Stimulated activated CD4-positive, alpha-beta T cell treated with anti-CD3 and anti-CD28 coated beads, Interleukin-4, amount 100 ng/mL, for 1 hour (primary cell): ENCODE results near the gene FBRSL1.
"Not testable (repeated sequence)": the region's sequence is repeated elsewhere in the genome, so short reads cannot be mapped to it uniquely, and the experiment has no call there.

Experiments
- DNase-seq: peaks from one replicate; pipeline ENCODE4 v3.0.0-alpha.2; 2020

The FBRSL1 gene

DNA sequence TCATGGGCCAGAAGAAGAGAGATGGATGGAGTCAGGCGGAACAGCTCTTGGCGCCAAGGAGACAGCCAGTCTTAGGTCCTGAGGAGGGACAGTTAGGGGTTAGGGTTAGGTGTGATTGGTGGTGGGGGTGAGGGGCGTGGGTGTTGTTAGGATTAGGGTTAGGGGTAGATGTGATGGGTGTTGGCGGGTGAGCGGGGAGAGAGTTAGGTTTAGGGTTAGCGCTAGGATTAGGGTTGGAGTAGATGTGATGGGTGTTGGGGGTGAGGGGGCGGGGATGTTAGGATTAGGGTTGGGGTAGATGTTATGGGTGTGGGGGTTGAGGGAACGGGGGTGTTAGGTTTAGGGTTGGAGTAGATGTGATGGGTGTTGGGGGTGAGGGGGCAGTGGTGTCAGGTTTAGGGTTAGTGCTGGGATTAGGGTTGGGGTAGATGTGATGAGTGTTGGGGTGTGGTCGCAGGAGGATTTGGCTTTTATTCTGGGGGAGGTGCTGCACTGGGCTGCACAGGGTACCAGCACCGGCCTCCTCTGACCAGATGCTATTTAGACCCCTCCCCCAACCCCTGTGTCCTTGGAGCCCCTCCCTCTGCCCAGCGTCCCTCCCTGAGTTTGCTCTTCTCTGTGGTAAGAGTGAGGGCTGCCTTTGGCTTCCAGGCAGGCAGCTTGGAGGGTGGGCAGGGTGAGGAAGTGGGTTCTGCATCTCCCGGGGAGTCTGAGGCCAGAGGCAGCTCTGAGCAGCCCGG is 35.6 kb upstream of the FBRSL1 start:
- no peak for DNase-seq

DNA sequence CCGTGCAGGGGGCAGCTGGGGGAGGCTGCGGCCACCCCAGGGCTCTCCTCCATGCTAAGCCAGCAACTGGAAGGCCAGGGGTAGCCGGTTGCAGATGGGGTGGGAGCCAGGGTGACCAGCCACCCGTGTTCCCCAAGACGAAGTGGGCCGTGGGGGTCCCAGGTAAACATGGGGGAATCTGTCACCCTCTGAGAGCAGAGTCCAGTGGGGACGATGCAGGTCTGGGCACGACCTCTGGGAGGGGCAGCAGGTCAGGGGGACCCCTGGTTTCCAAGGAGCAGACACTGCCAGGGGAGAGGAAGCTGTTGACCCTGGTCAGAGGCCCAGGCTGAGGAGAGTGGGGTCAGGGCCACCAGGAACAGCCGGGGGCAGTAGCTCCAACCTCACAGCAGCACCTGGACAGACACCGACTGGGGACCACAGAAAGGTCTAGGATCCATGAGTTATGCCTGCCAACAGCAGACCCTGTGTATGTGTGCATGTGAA is 35.0 kb upstream of the FBRSL1 start:
- no peak for DNase-seq

DNA sequence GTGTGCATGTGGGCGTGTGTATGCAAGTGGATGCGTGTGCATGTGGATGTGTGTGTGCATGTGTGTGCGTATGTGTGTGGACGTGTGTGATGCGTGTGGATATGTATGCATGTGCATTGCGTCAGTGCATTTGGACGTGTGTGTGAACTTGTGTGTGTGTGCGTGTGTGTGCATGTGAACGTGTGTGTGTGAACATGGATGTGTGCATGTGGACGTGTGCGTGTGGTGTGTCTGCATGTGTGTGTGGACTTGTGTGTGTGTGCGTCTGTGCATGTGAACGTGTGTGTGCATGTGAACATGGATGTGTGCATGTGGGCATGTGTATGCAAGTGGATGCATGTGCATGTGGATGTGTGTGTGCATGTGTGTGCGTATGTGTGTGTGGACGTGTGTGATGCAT is 34.4 kb upstream of the FBRSL1 start:
- no peak for DNase-seq

DNA sequence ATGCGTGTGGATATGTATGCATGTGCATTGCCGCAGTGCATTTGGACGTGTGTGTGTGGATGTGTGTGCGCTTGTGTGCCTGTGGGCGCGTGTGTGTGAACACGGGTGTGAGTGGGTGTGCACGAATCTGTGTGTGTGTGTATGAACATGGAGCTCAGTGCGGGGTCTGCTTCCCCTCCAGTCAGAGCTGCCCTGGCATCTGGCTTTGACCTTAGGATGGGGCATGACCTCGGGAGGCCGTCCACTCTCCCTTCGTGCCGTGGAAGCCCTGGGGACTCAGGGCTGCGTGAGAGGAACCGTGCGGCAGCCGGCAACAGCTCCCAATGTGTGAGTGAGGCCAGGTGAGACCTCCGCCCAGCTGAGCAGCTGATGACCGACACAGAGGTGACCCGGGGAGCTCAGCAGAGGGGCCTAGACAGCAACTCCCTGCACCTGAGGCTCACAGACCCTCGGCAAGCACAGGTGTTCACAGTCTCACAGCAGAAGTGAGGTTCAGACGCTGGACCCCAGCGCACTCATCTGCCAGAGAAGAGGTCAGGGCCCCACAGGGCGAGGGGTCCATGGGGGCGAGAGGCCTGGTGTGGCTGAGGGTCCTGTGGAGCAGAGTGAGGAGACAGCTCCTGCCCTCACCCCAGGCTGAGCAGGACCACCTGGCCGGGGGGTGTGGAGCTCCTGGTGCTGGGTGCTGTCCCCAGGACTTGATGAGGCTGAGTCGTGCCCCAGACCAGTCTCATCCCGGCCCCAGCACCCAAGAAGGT is 33.6 kb upstream of the FBRSL1 start:
- no peak for DNase-seq

DNA sequence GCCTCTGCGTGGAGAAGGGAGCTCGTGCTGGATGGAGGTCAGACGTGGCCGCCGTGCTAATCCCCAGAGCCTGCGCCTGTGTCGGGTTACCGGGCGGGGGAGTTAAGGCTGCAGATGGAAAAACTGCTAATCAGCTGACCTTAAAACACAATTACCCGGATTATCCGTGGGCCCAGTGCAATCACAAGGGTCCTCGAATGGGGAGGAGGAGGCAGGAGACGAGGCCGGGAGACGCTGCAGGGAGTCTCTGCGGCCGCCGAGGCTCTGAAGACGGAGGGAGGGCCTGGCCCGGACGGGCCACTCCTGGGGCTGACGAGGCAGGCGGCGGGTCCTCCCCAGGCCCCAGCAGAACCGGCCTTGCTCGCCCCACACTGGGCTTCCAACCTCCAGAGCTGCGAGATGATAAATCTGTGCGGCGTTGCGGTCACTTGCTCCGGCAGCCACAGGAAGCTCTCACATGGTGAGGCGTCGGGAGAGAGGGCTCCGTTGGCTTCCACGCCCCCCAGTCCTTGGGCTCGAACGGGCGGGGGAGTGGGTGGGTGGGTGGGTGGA is 32.9 kb upstream of the FBRSL1 start:
- DNase-seq, result no peak

DNA sequence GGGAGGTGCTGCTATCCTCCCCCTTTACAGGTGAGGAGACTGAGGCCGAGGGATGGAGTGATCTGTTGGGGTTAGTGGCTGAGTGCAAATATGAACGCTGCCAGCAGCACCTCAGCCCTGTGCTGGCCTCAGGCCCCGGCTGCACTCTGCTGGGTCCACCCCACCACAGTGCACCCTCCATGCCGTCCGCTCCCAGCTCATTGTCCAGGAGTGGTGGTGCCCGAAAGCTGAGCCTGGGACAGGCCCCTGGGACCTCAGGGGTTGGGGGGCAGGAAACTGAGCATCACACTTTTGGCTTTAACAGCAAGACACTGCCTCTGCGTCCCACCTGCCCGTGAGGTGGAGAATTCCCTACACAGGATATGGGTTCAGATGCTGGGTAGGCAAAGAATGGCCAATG is 31.5 kb upstream of the FBRSL1 start:
- DNase-seq, result no peak

DNA sequence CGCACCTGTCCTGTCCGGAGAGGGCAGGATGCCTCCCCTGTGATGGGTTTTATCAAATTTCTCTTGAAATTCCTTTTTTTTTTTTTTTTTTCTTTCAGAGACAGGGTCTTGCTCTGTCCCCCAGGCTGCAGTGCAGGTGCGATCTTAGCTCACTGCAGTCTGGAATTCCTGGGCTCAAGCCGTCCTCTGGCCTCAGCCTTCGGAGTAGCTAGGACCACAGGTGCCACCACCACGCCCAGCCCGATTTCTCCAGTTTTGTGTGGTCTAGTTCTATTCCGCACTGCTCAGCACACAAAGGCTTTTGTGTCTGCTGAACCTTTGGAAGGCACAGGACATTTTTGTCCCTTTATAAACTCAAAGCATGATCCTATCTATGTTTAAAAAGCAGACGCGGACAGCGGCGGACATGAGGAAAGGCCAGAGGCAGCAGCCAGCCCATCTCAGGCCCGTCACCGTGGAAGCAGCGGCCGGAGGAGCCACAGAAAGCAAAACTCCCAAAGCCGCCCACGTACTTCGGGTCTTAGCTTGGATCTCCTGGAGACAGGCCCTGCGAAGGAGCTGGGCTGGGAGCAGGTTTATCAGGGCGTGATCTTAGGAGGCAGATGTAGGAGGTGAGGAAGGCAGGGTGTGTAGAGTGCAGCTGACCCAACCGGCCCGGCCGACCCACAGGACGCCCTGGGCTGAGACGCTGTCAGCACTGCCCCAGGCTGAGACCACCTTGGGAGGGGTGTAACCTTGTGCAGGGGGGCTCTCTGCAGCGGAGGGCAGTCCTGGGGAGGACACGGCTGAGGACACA is 30.9 kb upstream of the FBRSL1 start:
- no peak for DNase-seq

DNA sequence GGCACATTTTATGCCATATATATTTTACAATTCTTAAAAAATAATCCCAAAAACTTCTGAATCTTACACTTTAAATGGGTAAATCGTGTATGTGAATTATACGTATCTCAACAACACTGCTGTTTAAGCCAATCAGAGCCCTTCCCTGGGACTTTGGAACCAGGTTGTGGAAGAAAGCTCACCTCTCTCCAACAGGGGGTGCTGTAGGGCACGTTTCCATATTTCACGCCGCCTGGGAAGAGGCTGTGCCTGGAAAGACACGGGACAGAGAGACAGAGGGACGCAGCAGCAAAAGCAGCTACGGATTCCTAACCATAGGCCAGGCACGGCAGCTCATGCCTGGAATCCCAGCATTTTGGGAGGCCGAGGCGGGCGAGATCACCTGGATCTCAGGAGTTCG is 29.4 kb upstream of the FBRSL1 start:
- no peak for DNase-seq

DNA sequence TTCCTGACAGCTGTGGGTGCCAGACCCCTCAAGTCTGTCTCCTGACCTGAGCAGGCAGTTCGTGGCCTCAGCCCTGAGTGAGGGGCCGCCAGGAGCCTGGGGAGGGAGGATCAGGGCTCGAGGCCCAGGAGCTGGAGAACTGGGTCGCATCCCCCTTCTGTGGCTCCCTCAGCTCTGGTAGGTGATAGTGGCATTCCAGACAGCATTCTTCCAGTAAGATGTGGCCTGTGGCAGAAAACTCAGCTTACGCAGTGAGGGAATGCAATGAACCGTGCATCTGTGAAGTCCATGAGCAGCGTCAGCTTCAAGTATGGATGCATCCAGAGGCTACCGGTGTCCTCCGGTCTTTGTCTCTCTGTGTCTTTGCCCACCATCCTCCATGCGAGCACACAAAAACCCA is 28.4 kb upstream of the FBRSL1 start:
- DNase-seq, result no peak

DNA sequence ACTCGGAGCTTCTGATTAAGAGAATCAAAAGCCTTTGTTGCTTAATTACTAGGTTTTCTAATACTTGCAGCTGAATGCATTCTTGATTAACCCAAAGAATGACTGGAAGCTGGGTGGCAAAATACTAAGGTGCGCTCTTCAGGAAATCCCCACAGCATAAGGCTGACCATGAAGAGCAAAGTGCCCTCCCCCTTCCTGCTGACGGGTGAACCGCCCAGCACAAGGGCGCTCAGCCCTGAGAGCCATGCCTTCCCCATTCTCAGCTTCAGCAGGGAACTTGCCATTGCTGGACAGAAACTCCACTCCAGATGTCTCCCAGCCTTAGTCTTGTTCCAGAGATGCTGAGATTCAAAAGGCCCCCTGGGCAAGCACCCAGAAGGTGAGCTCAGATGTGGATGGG is 27.2 kb upstream of the FBRSL1 start:
- DNase-seq, result no peak

DNA sequence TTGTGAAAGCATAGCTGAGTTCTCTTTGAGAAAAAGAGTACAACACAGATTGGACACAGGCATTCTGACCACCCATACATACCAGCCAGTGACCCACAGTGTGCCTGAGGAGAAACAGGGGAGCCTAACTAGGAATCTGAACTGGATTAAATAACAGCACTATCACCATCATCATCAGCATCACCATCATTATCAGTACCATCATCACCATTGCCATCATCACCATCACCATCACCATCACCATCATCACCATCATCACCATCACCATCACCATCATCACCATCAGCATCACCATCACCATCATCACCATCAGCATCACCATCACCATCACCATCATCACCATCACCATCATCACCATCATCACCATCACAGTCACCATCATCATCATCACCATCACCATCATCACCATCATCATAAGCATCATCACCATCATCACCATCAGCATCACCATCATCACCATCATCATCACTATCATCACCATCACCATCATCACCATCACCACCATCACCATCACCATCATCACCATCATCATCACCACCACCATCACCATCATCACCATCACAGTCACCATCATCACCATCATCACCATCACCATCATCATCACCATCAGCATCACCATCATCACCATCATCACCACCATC is 26.5 kb upstream of the FBRSL1 start:
- DNase-seq, result not testable (repeated sequence)

DNA sequence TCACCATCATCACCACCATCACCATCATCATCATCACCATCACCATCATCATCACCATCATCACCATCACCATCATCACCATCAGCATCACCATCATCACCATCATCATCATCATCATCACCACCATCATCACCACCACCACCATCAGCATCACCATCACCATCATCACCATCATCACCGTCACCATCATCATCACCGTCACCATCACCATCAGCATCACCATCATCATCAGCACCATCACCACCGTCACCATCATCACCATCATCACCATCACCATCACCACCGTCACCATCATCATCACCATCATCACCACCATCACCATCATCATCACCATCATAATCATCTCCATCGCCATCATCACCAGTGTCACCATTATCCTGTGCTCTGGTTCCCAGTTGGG is 25.6 kb upstream of the FBRSL1 start:
- not testable (repeated sequence) for DNase-seq

DNA sequence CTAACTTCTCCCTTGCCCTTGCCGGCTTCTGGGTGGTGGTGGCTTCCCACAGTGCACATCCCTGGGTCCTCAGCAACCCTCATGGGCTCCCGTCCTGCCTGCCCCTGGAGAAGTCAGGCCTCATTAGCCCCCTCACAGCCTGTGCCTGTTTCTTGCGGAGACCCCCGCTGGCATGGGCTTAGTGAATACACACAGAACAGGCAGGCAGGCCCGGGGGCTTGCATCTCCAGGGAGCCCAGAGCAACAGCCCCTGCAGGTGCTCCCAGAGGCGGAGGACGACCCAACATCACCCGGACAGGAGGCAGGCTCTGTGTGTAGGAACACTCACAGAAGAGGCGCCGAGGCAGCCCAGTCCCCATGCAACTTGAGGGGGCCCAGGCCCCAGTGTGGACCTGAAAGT is 25.1 kb upstream of the FBRSL1 start:
- DNase-seq, result no peak

DNA sequence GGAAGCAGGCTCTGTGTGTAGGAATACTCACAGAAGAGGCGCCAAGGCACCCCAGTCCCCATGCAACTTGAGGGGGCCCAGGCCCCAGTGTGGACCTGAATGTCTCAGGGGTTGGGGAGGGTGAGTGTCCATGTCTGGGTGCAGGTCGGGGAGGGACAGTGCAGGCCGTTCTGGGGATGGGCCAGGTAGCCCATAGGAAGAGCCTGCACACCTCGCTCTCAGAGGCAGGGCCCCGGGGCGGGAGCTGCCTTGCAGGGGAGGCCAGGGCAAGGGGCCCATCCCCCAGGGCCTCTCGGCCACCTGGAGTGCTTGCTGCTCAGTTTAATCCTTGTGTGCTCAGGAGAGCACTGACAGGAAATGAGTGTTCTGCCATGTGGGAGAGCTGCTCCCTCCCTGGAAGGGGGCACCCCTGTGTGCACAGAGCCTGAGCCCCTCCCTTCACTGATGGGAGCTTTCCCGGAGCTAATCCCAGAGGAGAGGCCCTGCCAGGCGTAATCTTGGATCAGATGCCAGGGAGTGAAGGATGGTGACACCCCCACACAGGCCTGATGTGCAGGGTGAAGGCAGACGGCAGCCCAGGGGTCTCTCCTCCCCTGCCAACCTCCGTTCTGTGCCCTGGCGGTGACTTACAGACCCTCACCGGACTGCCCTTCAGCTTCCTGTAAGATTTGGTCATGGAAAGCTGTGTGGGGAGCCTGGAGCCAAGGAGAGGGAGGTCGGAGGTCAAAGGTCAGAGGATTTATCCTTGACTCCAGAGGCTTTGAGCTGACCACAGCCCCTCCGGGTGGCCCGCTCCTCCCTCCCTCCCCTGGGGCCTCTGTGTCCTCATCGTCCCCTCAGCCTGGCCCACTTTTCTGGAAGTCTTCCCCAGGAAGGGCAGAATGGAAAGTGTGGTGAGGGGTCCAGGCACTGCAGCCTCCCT is 24.4 kb upstream of the FBRSL1 start:
- no peak for DNase-seq

DNA sequence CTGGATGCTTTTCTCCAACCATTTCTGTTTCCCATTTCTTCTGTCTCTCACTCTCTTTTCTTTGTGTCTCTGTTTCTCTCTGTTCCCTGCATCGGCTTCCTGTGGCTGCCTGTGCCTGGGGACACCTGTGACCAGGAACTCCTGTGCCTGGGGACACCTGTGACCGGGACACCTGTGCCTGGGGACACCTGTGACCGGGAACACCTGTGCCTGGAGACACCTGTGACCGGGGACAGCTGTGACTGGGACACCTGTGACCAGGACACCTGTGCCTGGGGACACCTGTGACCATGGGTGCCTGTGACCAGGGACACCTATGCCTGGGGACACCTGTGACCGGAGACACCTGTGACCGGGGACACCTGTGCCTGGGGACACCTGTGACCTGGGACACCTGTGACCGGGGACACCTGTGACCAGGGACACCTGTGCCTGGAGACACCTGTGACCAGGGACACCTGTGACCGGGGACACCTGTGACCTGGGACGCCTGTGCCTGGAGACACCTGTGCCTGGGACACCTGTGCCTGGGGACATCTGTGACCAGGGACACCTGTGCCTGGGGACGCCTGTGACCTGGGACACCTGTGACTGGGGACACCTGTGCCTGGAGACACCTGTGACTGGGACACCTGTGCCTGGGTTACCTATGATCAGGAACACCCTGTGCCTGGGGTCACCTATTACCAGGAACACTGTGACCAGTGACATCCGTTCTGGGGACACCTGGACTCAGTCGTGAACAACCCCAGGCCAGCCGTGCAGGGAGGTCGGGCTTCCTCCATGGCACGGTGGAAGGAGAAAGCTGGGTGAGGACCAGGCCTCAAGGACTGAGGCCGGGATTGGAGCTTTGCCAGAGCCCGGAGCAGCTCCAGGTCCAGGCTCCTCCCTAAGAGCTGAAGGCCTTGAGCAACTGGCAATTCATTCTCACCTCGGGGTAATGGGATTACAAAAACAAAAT is 23.4 kb upstream of the FBRSL1 start:
- no peak for DNase-seq

DNA sequence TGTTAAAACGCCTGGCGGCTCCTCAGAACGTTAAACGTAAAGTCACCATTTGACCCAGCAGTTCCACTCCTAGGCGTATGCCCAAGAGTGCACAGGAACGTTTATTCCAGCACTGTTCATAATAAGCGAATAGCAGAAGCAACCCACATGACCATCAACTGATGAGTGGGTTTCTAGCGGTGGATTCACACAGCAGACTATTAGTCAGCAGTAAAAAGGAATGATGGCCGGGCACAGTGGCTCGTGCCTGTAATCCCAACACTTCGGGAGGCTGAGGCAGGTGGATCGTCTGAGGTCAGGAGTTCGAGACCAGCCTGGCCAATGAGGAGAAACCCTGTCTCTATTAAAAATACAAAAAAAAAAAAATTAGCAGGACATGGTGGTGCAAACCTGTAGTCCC is 22.4 kb upstream of the FBRSL1 start:
- DNase-seq, result no peak

DNA sequence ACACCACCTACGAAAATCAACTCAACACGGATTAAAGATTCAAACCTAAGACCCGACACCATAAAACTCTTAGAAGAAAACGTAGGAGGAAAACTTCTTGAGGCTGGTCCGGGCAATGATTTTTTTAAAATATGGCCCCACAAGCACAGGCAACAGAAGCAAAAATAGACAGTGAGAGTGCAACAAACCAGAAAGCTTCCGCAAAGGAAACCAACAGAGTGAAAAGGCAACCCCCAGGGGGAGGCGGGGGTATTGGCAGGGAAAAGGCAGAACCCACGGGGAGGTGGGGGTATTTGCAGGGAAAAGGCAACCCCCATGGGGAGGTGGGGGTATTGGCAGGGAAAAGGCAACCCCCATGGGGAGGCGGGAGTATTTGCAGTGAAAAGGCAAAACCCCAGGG is 20.5 kb upstream of the FBRSL1 start:
- no peak for DNase-seq

DNA sequence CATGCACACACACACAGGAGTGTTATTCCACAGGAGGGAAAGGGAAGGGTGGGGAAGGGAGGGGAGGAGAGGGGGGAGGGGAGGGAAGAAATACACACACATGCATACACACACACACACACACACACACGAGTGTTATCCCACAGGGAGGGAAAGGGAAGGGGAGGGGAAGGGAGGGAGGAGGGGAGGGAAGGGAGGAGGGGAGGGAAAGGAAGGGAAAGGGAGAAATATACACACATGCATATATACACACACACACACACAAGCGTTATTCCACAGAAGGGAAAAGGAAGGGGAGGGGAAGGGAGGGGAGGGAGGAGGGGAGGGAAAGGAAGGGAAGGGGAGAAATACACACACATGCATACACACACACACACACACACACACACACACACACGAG is 19.6 kb upstream of the FBRSL1 start:
- no peak for DNase-seq

DNA sequence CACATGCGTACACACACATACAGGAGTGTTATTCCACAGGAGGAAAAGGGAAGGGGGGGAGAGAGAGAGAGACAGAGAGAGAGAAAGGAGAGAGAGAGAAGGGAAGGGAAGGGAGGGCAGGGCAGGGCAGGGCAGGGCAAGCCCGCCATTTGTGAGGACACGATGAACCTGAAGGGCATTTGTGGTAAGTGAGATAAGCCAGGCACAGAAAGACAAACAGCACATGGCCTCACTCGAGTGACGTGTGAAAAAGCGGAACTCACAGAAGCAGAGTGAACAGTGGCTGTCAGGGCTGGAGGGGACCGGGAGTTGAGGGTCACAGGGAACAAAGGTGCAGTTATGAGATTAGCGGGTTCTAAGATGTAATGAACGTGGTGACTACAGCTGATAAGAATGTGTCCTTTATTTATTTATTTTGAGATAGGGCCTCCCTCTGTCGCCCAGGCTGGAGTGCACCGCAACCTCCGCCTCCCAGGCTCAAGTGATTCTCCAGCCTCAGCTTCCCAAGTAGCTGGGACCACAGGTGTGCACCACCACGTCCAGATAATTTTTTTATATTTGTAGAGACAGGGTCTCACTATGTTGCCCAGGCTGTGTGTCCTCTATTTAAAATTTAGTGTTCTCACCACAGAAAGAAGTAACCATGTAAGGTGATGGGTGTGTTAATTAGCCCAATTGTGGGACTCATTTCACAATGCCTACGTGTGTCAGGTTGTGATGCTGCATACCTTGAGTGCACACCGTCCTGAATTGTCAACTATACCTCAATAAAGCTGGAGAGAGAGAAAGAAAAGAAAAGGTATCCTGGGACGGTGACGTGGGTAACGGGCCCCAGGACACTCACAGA is 18.7 kb upstream of the FBRSL1 start:
- DNase-seq, result no peak

DNA sequence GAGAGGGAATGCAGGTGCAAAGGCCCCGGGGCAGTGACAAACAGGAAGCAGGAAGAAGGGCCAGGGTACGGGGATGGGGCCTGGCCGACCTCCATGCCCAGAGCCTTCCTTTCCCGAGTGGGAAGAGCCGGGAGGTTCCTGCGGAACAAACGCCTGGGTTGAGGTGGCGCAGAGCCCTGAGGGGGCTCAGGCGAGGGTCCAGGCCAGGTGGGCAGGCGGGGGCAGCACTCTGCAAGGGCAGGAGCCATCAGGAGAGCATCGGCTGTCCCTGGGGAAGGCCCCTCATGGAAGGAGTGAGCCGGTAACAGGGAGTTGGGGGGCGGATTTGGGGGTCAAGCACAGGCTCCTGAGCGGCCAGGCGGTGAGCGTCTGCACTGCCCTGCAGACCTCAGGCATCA is 18.1 kb upstream of the FBRSL1 start:
- DNase-seq, result no peak
